ENCODE data around the gene MATN1. TPM values are rescaled to one million over a fixed set of nuclear protein-coding genes. Genes with fewer than 3 reads are reported as not detected.
A peak's percentile ranks its signal among the peaks of the same experiment; 100 is the strongest.

The MATN1 gene
- total and polyA plus RNA-seq, 12 donors: not detected

DNA sequence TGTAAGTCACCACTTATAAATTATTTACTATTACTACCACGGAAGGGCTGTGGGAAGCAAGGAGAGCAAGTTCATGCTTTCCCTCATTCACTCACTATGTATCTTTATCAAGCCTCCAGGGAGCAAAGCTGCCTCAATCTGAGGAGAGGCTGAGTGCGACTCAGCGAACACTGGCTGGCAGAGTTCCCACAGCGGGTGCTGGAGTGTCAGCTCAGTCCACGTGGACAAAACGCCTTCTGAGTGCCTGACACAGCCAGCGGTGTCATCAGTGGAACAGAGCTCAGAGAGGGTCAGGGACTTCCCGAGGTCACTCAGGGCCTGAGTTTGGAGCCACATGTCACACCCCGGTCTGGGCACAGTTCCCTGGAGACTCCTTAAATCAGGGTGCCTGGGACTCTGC lies 16.9 kb downstream of the MATN1 start:
- Histone ChIP-seq H3K27me3 (peaks cover 0 to 28% (median 7%) of the 10 kb centered on the region in 7 donors), H3K27ac (no peak overlapping the region), H3K36me3 (no peaks in the 10 kb centered on the region), H3K4me3 (no peak overlapping the region), H3K4me1 (peaks cover 0 to 26% (median 12%) of the 10 kb centered on the region in 9 donors), H3K9me3 (no peaks in the 10 kb centered on the region)
- 9 to 10% methylated on average over 9 of the region's 9 CpGs for WGBS, 2 donors
- ATAC-seq (peak in 7 of 8 donors; percentile 16 to 73 (median 44)), DNase-seq (peak; percentile 42 to 79)
- no peak for TF ChIP-seq CTCF (IDR thresholded peaks at IDR 0.05)
- intact Hi-C loops (cut with DNase I): loop anchor here in 9 of 10 donors (2.0 to 10.0 kb wide), 16 partner anchors 180 to 1822 kb away; partner anchors contain the start of gene PTPRU (in 3 of the 9)

DNA sequence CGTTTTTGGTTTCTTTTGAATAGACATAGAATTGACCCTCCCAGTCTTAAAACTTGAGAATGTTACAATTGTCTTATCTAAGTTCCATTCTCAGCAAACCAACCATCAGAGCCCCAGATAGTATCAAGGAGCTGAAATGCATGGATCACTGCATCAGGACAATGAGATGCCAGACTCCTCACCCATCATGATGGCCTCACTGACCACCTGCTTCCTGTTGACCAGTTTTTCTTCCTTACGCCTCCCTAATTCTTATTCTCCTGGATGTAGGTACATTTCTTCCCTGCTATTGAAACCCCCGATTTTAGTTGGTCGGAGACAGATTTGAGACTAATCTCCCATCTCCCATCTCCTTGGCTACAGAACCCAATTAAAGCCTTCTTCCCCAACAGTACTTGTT lies 17.7 kb downstream of the MATN1 start:
- Histone ChIP-seq H3K27ac (no peak overlapping the region), H3K4me1 (peaks cover 0 to 26% (median 12%) of the 10 kb centered on the region in 9 donors), H3K9me3 (no peaks in the 10 kb centered on the region), H3K36me3 (no peaks in the 10 kb centered on the region), H3K4me3 (no peak overlapping the region), H3K27me3 (peaks cover 0 to 28% (median 7%) of the 10 kb centered on the region in 7 donors)
- intact Hi-C loops (cut with DNase I): loop anchor here in 9 of 10 donors (2.0 to 10.0 kb wide), 16 partner anchors 179 to 1821 kb away; partner anchors contain the start of gene PTPRU (in 3 of the 9)
- WGBS, 2 donors: 59 to 70% methylated on average over 4 of the region's 4 CpGs
- DNase-seq (no peak), ATAC-seq (no peak)
- TF ChIP-seq CTCF (IDR thresholded peaks at IDR 0.05): no peak

DNA sequence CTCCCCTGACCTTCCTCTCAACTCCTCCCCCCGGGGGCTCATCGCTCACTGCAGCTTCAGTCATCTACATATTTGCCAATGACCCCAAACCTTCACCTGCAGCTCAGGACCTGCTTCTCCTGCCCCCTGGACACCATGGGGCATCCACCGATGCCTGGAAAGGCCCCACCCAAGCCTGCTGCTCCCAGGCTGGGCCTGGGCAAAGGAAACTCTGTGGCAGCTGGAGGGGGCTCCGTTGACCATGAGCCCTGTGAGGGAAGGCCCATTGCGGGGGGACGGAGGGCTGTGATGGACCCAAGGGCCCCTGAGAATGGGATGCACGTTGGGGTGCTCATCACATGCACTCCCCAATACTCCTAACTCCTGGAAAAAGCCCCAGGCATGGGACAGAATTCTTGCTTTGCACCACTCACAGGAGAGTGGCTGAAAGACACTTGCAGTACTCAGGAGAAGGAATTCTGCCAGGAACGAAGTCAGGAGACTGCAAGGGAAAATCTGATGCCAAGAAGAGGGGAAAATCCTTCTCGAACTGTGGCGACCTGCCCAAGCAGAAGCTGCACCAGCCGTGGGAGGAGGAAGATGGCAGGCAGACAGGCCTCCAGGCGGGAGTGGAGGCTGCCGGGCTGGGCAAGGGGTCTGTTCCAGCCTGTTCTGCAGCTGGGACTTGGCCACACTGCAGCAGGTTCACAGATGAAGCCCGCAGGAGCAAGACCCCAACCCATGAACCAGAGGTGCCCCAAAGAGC lies 18.4 kb downstream of the MATN1 start:
- Histone ChIP-seq H3K27me3 (peaks cover 0 to 28% (median 7%) of the 10 kb centered on the region in 7 donors), H3K4me3 (no peak overlapping the region), H3K9me3 (no peaks in the 10 kb centered on the region), H3K4me1 (peaks cover 0 to 26% (median 12%) of the 10 kb centered on the region in 9 donors), H3K27ac (no peak overlapping the region), H3K36me3 (no peaks in the 10 kb centered on the region)
- 65 to 69% methylated on average over 14 of the region's 14 CpGs for WGBS, 2 donors
- TF ChIP-seq CTCF (IDR thresholded peaks at IDR 0.05): no peak
- intact Hi-C loops (cut with DNase I): loop anchor here (5.0 to 10.0 kb wide), 16 partner anchors 180 to 1820 kb away; partner anchors contain the start of gene PTPRU (in 3 of the 10)
- ATAC-seq (no peak), DNase-seq (no peak)

DNA sequence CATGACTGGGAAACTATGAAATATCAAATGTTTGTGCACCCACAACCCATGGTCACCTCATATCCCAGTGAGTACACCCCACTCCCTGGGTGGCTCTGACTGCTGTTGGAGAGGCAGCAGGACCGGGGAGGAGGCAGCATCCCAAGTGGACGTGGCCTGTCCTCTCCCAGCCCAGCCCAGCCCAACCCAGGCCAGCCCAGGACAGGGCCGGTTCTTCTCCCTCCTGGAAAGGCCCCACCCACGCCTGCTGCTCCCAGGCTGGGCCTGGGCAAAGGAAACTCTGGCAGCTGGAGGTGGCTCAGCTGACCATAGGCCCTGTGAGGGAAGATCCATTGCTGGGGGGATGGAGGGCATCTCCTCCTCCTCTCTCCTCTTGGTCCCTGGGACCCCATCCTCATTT lies 19.1 kb downstream of the MATN1 start:
- H3K4me1 ChIP-seq: peaks cover 0 to 26% (median 12%) of the 10 kb centered on the region in 9 donors
- no peak overlapping the region for H3K4me3 ChIP-seq
- H3K9me3 ChIP-seq: no peaks in the 10 kb centered on the region
- TF ChIP-seq CTCF (IDR thresholded peaks at IDR 0.05): no peak
- ATAC-seq (peak in 4 of 8 donors; percentile 7 to 55 (median 31)), DNase-seq (no peak)
- 38 to 47% methylated on average over 4 of the region's 4 CpGs for WGBS, 2 donors
- intact Hi-C loops (cut with DNase I): loop anchor here in 8 of 10 donors (5.0 to 10.0 kb wide), 11 partner anchors 179 to 1819 kb away; no protein-coding TSS in a partner anchor
- peaks cover 0 to 28% (median 7%) of the 10 kb centered on the region in 7 donors for H3K27me3 ChIP-seq
- H3K27ac ChIP-seq: no peak overlapping the region
- H3K36me3 ChIP-seq: no peaks in the 10 kb centered on the region
